PC-9 (cell line): ENCODE measurements around the gene SLC9B1.

ENCODE experiments used
- CTCF ChIP-seq: fragments of 200-600 bp; sonication (generic); conservative IDR thresholded peaks from 2 replicates; pipeline ENCODE4 v1.6.1; 2017; ENCODE audit warnings: mixed run types, antibody characterized with exemption, mild to moderate bottlenecking, moderate library complexity
- EZH2 ChIP-seq: fragments of 200-600 bp; sonication (generic); IDR thresholded peaks from 2 replicates; pipeline ENCODE4 v1.8.0; 2017; ENCODE audit warnings: antibody characterized with exemption, low read depth

GRCh38 chr4:102988429-102989020 lies 31.0 kb downstream of the SLC9B1 start:
- no peak for TF ChIP-seq CTCF
- TF ChIP-seq EZH2: no peak
